Breast epithelium (tissue), 3 donors: ENCODE data around the gene LIF.

Source experiments
- CTCF ChIP-seq, 3 donors: fragments of 450-650 bp; IDR thresholded peaks; one replicate each; pipeline ENCODE4 v1.5.1; 2016 to 2017; ENCODE audit warnings: antibody characterized with exemption in 3 of 3, mild to moderate bottlenecking in 3 of 3, moderate library complexity in 3 of 3
- POLR2A ChIP-seq: fragments of 450-650 bp; IDR thresholded peaks from one replicate; pipeline ENCODE4 v1.6.1; 2016; ENCODE audit warnings: antibody characterized with exemption, mild to moderate bottlenecking, moderate library complexity

- TF ChIP-seq CTCF (IDR thresholded peaks at IDR 0.05) (peak in 1 of 3 donors; percentile 20), POLR2A (no peak)
These were observed 44.7 kb upstream of the LIF start for GRCh38 chr22:30291058-30291892.
